H9 (cell line): ENCODE measurements around the gene NRN1. TPM values are rescaled to one million over a fixed set of nuclear protein-coding genes. Genes with fewer than 3 reads are reported as not detected.

Experiments used
- DNase-seq: peaks from one replicate; pipeline ENCODE4 v3.0.0-alpha.2; 2017
- H2AFZ ChIP-seq: one replicate; pipeline ENCODE4 v1.6.1; 2013; ENCODE audit warnings: mild to moderate bottlenecking, low read length, control low read depth, moderate library complexity
- H2AK5ac ChIP-seq: 2 replicates; pipeline ENCODE4 v1.6.1; 2013; ENCODE audit warnings: low read length, control low read depth, mixed read lengths; ENCODE audit not compliant: insufficient read length
- H2BK120ac ChIP-seq: one replicate; pipeline ENCODE4 v1.6.1; 2013; ENCODE audit warnings: low read depth, mild to moderate bottlenecking, low read length, control low read depth, inconsistent platforms; ENCODE audit not compliant: poor library complexity, severe bottlenecking
- H2BK12ac ChIP-seq: 2 replicates; pipeline ENCODE4 v1.6.1; 2013; ENCODE audit warnings: low read length, control low read depth, mixed read lengths, low read depth; ENCODE audit not compliant: insufficient read length
- H2BK15ac ChIP-seq: 2 replicates; pipeline ENCODE4 v1.6.1; 2013; ENCODE audit warnings: low read depth, low read length, control low read depth
- H2BK20ac ChIP-seq: one replicate; pipeline ENCODE4 v1.6.1; 2013; ENCODE audit warnings: low read depth, mild to moderate bottlenecking, low read length, control low read depth, inconsistent platforms; ENCODE audit not compliant: poor library complexity, severe bottlenecking
- H2BK5ac ChIP-seq: 2 replicates; pipeline ENCODE4 v1.6.1; 2013; ENCODE audit warnings: low read length, control low read depth, mixed read lengths; ENCODE audit not compliant: insufficient read length
- H3K14ac ChIP-seq: 2 replicates; pipeline ENCODE4 v1.6.1; 2013; ENCODE audit warnings: low read length, control low read depth; ENCODE audit not compliant: insufficient read depth
- H3K18ac ChIP-seq: 2 replicates; pipeline ENCODE4 v1.6.1; 2013; ENCODE audit warnings: low read depth, mild to moderate bottlenecking, mixed read lengths, low read length, control low read depth; ENCODE audit not compliant: insufficient read length
- H3K23ac ChIP-seq: 2 replicates; pipeline ENCODE4 v1.6.1; 2013; ENCODE audit warnings: low read length, control low read depth, mixed read lengths, low read depth; ENCODE audit not compliant: insufficient read length
- H3K23me2 ChIP-seq: 2 replicates; pipeline ENCODE4 v1.6.1; 2013; ENCODE audit warnings: low read depth, mild to moderate bottlenecking, mixed read lengths, low read length, control low read depth; ENCODE audit not compliant: insufficient read length, poor library complexity, severe bottlenecking
- H3K27ac ChIP-seq: 2 replicates; pipeline ENCODE4 v1.5.1; 2013; ENCODE audit warnings: low read length, control low read depth, mixed read lengths, low read depth; ENCODE audit not compliant: insufficient read length
- H3K27me3 ChIP-seq: 2 replicates; pipeline ENCODE4 v1.6.1; 2013; ENCODE audit warnings: low read length, control low read depth, inconsistent platforms; ENCODE audit not compliant: insufficient read depth
- H3K4ac ChIP-seq: 2 replicates; pipeline ENCODE4 v1.6.1; 2013; ENCODE audit warnings: low read depth, mild to moderate bottlenecking, control low read depth, inconsistent platforms, low read length, moderate library complexity
- H3K4me1 ChIP-seq: 2 replicates; pipeline ENCODE4 v1.6.1; 2013; ENCODE audit warnings: low read length, control low read depth, inconsistent platforms; ENCODE audit not compliant: insufficient read depth
- H3K4me2 ChIP-seq: 2 replicates; pipeline ENCODE4 v1.6.1; 2013; ENCODE audit warnings: low read length, control low read depth, mixed read lengths; ENCODE audit not compliant: insufficient read length, insufficient read depth
- H3K56ac ChIP-seq: 2 replicates; pipeline ENCODE4 v1.6.1; 2013; ENCODE audit warnings: low read depth, mild to moderate bottlenecking, mixed read lengths, low read length, control low read depth; ENCODE audit not compliant: insufficient read length
- H3K79me1 ChIP-seq: 2 replicates; pipeline ENCODE4 v1.6.1; 2013; ENCODE audit warnings: low read depth, mild to moderate bottlenecking, moderate library complexity, low read length, control low read depth, inconsistent platforms; ENCODE audit not compliant: insufficient read depth, poor library complexity, severe bottlenecking
- H3K79me2 ChIP-seq: 2 replicates; pipeline ENCODE4 v1.6.1; 2013; ENCODE audit warnings: low read length, control low read depth, inconsistent platforms; ENCODE audit not compliant: insufficient read depth
- H3K9ac ChIP-seq: 2 replicates; pipeline ENCODE4 v1.6.1; 2013; ENCODE audit warnings: low read length, control low read depth, mixed read lengths; ENCODE audit not compliant: insufficient read length; ENCODE audit errors: extremely low read depth
- H3K9me3 ChIP-seq: one replicate; pipeline ENCODE4 v1.6.1; 2013; ENCODE audit warnings: low read depth, low read length, inconsistent platforms; ENCODE audit not compliant: control insufficient read depth
- H3T11ph ChIP-seq: one replicate; pipeline ENCODE4 v1.6.1; 2013; ENCODE audit warnings: mild to moderate bottlenecking, low read length, control low read depth, inconsistent platforms
- H4K20me1 ChIP-seq: one replicate; pipeline ENCODE4 v1.6.1; 2013; ENCODE audit not compliant: control insufficient read depth, insufficient read length, insufficient read depth
- H4K5ac ChIP-seq: 2 replicates; pipeline ENCODE4 v1.6.1; 2013; ENCODE audit warnings: low read depth, mild to moderate bottlenecking, mixed read lengths, low read length, control low read depth; ENCODE audit not compliant: insufficient read length
- H4K8ac ChIP-seq: replicated peaks from 2 replicates; pipeline ENCODE4 v1.6.1; 2013; ENCODE audit warnings: low read length, control low read depth, mixed read lengths, low read depth; ENCODE audit not compliant: insufficient read length
- H4K91ac ChIP-seq: 2 replicates; pipeline ENCODE4 v1.6.1; 2013; ENCODE audit warnings: low read depth, mild to moderate bottlenecking, moderate library complexity, mixed read lengths, low read length, control low read depth; ENCODE audit not compliant: insufficient read length
- H3K27ac Mint-ChIP-seq, 3 experiments: 2 replicates in 2 of 3; 3 replicates in 1 of 3; pipeline ENCODE4 v1.8.0; 2020 to 2021; ENCODE audit warnings: mixed read lengths in 3 of 3, mild to moderate bottlenecking in 1 of 3, moderate library complexity in 1 of 3
- H3K27me3 Mint-ChIP-seq: 2 replicates; pipeline ENCODE4 v1.8.0; 2021; ENCODE audit warnings: low read depth, mild to moderate bottlenecking, moderate library complexity, mixed read lengths
- H3K36me3 Mint-ChIP-seq, 3 experiments: 2 replicates in 2 of 3; 3 replicates in 1 of 3; pipeline ENCODE4 v1.8.0; 2020 to 2021; ENCODE audit warnings: low read depth in 3 of 3, mixed read lengths in 3 of 3; ENCODE audit not compliant: insufficient read depth in 1 of 3
- H3K4me1 Mint-ChIP-seq, 2 experiments: 2 replicates each; pipeline ENCODE4 v1.8.0; 2020; ENCODE audit warnings: mixed read lengths in 2 of 2
- H3K4me3 Mint-ChIP-seq, 2 experiments: 2 replicates in 1 of 2; 3 replicates in 1 of 2; pipeline ENCODE4 v1.8.0; 2020 to 2021; ENCODE audit warnings: mild to moderate bottlenecking in 2 of 2, mixed read lengths in 2 of 2, moderate library complexity in 1 of 2
- H3K9me3 Mint-ChIP-seq, 2 experiments: 2 replicates in 1 of 2; 3 replicates in 1 of 2; pipeline ENCODE4 v1.8.0; 2020; ENCODE audit warnings: mild to moderate bottlenecking in 2 of 2, mixed read lengths in 2 of 2, moderate library complexity in 1 of 2
- CTCF ChIP-seq: fragments of 200-600 bp; sonication (generic); conservative IDR thresholded peaks from 3 replicates; pipeline ENCODE4 v1.8.0; 2021; ENCODE audit warnings: antibody characterized with exemption, mild to moderate bottlenecking
- WGBS: extraction: QIAGEN DNeasy Blood & Tissue Kit; methylation state at CpG from one replicate; pipeline ENCODE4 v1.1.7; 2013; ENCODE audit warnings: missing lambda C conversion rate, low lambda C conversion rate, mixed read lengths; ENCODE audit not compliant: insufficient read length; ENCODE audit errors: extremely low coverage; 5-methylcytosine and 5-hydroxymethylcytosine counted together
- total RNA-seq: library from RNA; stranded (reverse); gene quantifications from 2 replicates; pipeline ENCODE4 v1.2.1, GENCODE V29; 2021

Gene NRN1
- total RNA-seq, 1 experiment from 2014 or later: not detected

- H3K4me1 Mint-ChIP-seq: peaks cover 35 to 48% of the 10 kb centered on the region in 2 experiments
- no peaks in the 10 kb centered on the region; a peak in 1 of 7 replicates for H3K36me3 Mint-ChIP-seq
- Histone ChIP-seq H3K23ac (no peak overlapping the region), H4K20me1 (no peaks in the 10 kb centered on the region), H2BK5ac (no peak overlapping the region), H2BK12ac (no peak overlapping the region), H3K18ac (no peak overlapping the region), H3K14ac (no peak overlapping the region), H2AFZ (no peak overlapping the region), H3K79me2 (no peaks in the 10 kb centered on the region), H2BK20ac (no peak overlapping the region), H2BK15ac (no peak overlapping the region), H3K27me3 (peaks cover 53% of the 10 kb centered on the region), H2BK120ac (no peak overlapping the region), H3K56ac (no peak overlapping the region), H3K9ac (no peak overlapping the region), H3K4me2 (peak overlapping the region; percentile 44), H4K91ac (no peak overlapping the region), H3K27ac (no peak overlapping the region), H3K9me3 (no peaks in the 10 kb centered on the region), H3K23me2 (peaks cover 12% of the 10 kb centered on the region), H3K4ac (no peak overlapping the region), H4K5ac (no peak overlapping the region), H4K8ac (no peak overlapping the region), H3T11ph (no peak overlapping the region), H3K4me1 (no peaks in the 10 kb centered on the region), H3K79me1 (no peaks in the 10 kb centered on the region), H2AK5ac (no peak overlapping the region)
- H3K4me3 Mint-ChIP-seq: no peak overlapping the region; a peak in 1 of 5 replicates
- peak; percentile 23; the same call in 1 of the 3 replicates for TF ChIP-seq CTCF
- H3K9me3 Mint-ChIP-seq: peaks cover 2 to 5% of the 10 kb centered on the region in 2 experiments; a peak in 4 of 5 replicates
- H3K27ac Mint-ChIP-seq: no peak overlapping the region
- peak; percentile 39 for DNase-seq
- H3K27me3 Mint-ChIP-seq: peaks cover 100% of the 10 kb centered on the region
- no CpG with 5 or more reads among the region's 10 CpGs for WGBS
These were observed 14.0 kb downstream of the NRN1 start for GRCh38 chr6:5992551-5993225.
